Left renal pelvis (tissue), 4 donors: ENCODE data around the gene OXGR1. TPM values are rescaled to one million over a fixed set of nuclear protein-coding genes. Genes with fewer than 3 reads are reported as not detected.
"Not testable (repeated sequence)": the region's sequence is repeated elsewhere in the genome, so short reads cannot be mapped to it uniquely, and the experiment has no call there.

Experiments used
- DNase-seq, 4 donors: peaks; one replicate each; pipeline ENCODE4 v3.0.0-alpha.2; 2013; ENCODE audit warnings: low read depth in 4 of 4, low spot score in 3 of 4
- polyA plus RNA-seq, 4 donors: library from polyadenylated mRNA; unstranded; fragments of 120-200 nt; gene quantifications; one replicate each; pipeline ENCODE4 v1.2.1, GENCODE V29; 2013; ENCODE audit not compliant: insufficient read length in 4 of 4

Gene OXGR1
- 1 to 10 TPM in 3 of 4 donors, under 1 TPM in 1; 0.94 to 6.4 (median 4.0) TPM for polyA plus RNA-seq

DNA sequence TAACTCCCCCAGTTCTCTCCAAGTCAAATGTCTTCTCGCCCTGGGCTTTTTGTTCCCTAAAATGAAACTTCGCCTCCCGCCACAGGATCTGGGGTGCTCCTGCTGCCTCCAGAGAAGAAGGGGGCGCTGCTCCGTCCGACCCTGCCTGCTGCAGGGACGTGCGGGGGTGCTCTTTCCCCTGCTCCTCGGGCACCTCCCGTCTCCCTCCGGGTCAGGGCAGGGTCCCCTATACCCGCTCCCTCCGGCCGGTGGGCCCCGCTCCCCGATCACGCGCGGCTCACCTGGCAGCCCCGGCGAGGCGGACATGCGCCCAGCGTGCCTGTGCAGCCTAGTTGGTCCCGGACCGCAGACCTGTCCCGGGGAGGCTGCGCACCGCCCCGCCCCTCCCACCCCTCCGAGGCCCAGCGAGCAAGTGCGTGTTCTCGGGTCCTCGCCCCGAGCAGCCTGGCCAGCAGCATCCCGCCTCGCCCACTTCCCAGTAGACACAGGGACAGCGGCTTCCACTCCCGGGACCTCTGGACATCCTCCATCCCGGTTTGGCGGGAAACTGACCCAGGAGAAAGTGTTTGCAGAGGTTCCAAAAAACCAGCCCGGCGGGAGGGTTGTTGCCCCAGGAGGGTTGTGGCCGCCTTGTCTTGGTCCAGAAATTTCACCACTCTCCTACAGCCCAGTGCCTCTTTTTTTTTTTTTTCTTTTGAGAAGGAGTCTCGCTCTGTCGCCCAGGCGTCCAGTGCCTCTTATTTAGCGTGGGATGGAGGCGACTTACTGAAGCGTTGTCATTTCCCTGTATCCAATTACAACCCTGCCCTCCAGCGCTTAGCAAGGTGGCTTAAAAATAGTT lies at the start of gene OXGR1:
OXGR1 (minus strand) TSS at position 460 of the 841 bp plus-strand sequence. CDS start 6,717 bp downstream, outside the sequence.
- peak in 2 of 4 donors; percentile 40 to 67 for DNase-seq

DNA sequence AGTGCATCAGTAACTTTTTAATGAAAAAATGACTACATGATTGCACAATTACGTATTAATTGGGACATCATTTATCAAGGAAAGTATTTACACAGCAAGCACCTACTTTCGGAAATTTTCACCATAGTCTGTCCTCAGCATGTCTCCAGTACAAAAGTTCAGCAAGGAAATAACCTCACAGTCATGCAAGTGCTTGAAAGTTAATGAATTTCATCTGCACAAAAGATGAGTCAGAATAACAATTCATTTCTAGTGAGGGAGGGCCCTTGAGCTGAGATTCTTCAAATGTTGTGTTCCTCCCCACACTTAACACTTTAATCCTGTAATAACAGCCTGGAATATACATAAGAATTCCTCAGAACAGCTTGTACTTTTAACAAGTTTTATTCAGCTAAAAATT lies 49.0 kb upstream of the OXGR1 start:
- DNase-seq: no peak

DNA sequence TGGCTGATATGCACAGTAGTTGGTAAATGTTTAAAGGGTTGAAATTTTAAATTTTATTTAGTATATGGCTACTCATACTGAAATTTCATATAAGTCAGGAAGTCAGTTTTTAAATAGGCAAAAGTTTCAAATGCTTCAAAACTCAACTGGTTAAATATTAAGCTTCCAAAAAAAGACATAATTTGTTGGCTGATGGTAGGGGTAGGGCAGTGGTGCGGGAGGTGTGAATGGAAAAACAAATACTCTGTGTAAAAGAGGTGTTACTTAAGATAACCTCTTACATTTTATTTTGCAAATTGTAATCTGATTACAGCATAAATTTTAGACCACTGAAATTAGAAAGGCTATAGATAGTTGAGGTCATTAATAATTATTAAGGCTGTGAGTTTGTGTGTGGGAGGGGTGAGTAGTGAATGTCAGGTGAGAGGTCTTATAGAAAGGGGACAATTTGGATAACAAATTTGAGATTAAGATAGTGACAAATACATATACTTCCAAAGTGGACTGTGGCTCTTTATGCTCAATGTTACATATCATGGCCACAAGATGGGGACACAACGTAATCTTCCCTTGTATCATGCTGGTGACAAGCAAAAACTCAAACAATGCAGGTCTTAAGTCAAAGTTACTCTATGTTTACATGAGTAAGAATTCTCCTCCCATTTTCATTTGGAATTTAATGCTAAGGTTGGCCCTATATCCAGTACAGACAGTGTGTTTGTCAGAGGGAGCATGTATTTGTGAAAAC lies 36.6 kb upstream of the OXGR1 start:
- no peak for DNase-seq

DNA sequence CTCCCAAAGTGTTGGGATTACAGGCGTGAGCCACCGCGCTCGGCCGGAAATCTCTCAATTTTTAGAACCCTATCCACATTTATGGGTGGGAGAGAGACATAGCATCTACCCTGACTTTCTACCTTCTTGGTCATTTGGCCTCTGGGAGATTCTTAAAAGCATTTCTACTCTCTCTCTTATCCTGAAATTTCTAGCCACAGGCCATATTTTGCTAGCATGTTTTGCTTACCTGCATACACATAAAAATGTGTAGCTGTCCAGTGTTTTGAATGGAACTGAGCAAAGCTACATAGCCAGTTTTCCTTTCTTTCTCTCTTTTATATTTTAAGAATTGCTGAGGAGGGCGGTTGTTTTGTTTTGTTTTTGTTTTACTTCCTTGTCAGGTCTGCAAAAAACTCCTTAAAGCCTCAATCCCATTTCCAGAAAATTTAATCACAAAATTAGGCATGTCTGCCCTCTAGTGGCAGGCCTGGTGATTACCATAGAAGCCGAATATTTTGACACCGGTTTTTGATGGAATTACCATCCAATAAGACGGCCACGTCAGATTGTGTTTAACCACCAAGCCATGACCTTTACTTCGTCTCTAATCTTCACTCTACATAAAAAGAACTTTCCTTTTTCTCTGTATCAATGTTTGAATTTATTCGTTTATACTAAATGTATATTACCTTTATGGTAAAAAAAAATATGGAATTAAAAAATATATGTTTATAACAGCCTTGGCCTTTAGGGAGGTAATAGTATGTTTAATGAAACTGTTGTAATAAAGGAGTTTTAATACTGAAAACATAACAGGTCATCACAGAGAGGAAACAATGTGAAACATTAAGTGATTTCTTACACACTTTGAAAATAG lies 34.4 kb upstream of the OXGR1 start:
- DNase-seq: peak in 3 of 4 donors; percentile 36 to 42 (median 40)

DNA sequence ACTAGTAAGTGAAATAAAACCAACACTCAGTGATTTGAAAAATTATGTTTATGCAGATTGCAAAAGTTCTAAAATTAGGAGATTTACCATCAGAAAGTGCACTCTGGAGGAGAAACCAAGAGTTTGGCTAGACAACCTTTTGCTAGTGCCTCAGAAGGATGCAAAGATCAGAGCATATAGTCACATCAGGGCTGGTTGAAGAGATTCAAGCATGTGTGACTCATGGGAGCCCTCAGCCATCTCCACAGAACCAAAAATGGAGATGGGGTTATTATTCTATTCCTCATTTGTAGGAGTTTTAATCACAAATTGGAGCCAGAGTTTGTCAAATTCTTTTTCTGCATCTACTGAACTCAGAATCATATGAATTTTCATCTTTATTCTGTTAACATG lies 32.9 kb upstream of the OXGR1 start:
- no peak for DNase-seq

DNA sequence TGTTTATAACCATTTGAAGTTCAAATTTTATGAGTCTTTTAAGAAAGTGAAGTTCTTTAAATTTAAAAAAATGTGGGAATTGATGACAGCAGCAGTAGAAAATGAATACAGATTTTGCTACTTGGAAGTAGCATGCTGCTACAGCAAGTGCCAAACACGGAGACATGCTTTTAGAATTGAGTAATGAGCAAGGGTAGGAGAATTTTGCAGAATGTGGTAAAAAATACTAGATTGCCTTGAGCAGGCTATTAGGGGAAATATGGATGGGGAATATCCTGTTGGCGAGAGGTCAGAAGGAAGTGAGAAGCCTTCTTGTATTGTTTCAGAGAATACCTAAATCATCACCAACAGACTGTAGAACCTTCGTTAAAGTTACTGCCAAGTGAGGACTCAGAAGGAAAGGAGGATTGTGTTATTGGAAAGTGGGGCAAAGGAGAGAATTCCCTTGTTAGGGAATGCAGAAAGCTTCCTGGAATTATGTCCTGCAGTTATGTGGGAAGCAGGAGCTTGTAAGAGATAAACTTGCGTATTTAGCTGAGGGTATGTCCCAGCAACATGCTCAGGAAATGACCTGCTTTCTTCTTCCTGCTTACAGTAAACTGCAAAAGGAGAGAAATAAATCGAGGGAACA lies 32.4 kb upstream of the OXGR1 start:
- DNase-seq: no peak

DNA sequence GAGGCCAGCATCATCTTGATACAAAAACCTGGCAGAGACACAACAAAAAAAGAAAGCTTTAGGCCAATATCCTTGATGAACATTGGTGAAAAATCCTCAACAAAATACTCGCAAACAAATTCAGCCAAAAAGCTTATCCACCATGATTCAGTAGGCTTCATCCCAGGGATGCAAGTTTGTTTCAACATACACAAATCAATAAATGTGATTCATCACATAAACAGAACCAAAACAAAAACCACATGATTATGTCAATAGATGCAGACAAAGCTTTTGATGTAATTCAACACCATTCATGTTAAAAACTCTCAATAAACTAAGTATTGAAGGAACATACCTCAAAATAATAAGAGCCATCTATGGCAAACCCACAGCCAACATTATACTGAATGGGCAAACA lies 29.5 kb upstream of the OXGR1 start:
- DNase-seq: not testable (repeated sequence)

DNA sequence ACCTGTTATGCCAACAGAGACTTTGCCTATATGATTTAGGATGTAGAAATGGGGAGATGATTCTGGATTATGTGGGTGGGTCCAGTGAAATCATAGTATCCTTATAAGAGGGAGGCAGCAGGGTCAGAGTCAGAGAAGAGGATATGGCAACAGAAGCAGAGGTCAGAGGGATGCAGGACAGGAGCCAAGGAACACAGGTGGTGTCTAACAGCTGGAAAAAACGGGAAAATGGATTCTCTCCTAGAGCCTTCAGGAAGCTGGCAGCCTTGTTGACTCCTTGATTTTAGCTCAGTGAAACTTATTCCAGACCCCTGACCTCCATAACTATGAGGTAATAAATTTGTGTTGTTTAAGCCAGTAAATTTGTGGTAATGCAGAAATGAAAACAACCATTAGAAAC lies 28.8 kb upstream of the OXGR1 start:
- no peak for DNase-seq

DNA sequence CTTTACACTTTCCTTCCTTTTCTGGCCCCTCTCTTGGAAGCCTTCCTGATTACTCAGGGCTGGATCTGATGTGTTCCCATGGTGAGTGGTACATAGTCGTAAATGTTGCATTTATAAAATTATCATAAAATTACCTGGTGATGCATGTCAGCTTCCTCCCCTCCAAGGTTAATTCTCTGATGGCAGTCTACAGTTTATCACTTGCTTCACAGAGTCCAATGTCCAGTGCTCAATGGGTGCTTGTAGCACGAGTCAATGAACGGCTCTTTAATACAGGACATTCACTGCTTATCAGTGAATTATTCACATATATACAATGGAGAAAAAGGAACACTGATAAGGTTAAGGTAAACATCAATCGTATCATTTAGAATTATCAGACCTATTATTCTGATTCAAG lies 27.0 kb upstream of the OXGR1 start:
- no peak for DNase-seq

DNA sequence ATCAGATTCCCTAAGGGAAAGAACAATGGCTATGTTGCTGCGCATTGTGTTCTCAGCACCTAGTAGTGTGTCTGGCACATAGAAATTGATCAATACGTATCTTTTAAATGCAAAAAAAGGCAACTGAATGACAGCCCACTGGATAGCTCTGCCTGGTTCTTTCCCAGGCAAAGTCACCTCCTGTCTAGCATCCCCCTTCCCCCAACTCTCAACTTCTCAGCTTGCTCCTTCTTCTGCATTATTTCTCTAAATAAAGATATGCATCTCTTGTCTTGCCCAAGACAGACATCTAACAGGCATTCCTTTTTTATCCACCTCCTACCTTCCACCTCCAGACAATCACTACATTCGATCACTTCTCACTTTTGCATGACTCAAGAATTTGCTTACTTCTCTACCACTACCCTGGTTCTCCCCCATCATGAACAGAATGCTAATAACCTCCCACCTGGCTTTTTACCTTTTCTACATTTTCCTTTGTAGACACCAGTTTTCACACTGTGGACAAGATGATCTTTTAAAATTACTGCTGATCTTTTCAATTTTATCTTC lies 26.5 kb upstream of the OXGR1 start:
- DNase-seq: no peak

DNA sequence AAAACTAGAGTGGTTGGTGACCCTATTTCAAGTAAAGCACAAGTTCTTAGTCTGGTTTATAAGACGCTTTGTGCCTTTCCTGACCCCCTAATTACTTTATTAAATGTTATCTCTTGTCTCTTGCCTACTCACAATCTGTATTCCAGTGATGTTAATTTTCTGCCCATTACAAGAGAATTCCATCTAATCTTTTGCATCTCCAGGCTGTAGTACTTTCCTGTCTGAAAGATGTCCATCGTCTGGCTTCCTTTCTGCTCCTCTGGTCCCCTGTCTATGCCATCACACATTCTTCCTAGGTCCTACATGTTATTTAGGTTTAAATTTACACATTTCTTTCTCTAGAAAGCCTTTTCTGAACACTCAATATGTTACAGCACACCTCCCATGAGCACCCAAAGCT lies 25.9 kb upstream of the OXGR1 start:
- DNase-seq: no peak

DNA sequence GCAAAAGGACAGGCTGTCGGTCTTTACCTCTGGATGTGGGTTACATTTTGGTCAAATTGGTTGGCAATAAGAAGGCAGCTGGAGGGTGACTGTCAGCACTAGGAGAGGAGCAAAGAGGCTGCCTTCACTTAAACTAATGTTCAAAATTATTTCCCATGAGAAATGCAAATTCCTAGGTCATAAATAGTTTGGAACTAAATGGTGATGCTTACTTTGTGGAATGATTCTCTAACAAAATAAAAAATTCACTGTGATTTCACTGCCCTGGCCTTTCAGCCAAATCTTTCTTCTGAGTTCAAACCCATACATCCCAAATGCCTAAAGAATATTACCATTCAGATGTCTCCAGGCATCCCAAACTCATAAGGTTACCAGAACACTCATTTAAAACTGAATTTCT lies 25.0 kb upstream of the OXGR1 start:
- no peak for DNase-seq

DNA sequence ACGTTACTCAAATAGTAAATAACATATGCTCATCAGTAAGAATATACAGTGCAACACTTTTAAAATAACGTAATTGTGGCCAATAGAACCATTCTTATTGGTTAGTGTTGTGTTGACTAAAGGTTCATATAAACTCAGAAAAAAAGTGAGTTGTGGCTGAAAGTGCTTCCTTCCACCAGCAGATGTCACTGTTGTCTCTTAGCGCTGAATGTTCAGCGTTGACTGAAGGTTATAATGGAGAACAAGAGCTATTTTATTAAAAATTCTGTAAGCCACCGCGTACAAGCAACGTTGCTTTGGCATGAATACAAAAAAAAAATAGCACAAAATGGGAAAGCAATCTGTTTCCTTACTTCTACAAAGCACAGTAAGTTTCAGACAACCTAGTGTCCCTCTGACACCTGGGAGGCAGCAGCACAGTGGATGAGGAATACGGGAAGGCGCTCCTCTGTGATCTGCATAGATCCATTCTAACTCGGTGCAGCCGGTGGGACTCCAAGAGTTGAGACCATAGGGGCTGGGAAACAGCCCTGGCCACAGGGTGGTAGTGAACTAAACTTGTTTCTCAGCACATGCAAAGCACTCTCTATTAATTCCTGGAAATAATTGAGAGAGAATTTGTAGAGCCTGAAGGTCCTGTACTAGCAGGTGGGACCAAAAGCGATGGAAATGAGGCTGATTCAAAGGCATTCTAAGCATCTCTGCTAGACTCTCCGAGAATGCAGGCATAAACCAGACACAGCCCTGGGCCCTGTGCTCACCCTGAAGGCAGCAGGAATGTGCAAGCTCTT lies 23.9 kb upstream of the OXGR1 start:
- DNase-seq: no peak

DNA sequence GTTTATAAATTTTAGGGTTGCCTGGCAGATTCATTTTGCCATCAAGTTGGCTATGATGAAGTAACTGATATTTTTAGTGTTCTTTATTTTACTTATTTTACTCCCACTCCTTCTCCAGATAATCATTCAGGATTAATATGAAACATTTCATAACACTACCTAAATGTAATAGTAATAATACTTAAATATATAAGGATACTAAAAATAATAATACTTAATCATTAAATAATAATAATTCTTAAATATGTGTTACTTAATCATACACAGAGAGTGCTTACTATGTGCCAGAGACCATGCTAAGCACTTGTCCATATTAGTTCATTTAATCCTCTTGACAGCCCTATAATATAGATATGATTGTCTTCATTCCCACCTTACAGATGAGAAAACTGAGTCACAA lies 23.0 kb upstream of the OXGR1 start:
- DNase-seq: no peak

DNA sequence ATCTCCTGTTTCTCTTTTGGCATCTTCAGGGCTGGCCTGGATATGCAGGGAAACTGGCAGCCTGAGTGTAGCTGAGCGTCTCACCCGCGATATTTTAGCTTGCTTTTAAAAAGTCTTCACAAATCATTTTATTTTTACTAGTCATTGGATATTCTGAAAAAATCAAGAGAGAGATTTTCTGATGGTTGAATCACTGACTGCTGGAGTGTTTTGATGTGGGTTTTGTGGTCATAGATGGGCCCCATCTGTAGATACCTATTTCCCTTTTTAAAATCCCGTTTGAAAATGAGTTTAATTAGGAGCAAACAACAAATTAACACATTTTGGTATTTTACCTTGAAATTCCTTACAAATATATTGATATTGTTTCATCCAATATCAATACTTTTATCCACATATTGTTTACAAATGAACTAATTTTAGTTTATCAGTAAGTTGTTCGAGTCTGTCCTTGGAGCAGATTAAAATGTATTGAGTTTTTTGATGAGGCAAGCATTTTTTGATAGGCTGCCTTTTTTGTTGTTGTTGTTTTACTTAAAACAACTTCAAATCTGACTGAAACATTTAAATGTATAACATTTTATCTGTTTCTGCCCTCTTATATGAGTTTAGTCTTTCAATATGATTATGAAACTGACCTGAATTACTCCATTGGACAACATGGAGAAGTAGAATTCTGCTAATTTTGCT lies 21.5 kb upstream of the OXGR1 start:
- DNase-seq: no peak

DNA sequence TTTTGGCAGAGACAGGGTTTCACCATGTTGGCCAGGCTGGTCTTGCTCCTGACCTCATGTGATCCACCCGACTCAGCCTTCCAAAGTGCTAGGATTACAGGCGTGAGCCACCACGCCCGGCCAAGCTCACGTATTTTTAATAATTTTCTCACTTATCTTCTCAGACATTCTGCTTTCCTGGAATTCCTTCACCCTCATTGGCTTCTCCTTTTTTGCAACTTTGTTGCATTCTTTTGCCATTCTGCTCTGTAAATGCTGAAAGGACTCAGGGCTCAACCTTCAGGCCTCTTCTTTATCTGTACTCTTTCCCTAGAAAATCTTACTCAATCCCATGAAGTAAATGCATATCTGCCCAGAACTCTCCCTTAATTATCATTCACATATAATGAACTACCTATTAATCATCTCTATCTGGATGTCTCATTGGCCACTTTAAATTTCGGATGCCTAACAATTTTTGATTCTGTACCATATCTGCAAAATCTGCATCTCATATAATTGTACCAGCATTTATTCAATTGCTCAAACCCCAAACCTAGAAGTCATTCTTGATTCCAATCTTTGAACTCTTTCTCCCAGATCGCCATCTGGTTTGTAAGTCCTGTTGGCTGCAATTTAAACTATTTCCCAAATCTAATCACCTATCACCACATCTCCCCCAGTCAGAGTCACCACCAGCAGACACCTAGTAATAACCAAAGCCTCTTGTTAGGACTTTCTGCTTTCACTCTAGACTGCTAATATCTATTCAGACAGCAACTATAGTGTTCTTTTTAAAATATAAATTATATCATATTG lies 18.2 kb upstream of the OXGR1 start:
- DNase-seq: no peak

DNA sequence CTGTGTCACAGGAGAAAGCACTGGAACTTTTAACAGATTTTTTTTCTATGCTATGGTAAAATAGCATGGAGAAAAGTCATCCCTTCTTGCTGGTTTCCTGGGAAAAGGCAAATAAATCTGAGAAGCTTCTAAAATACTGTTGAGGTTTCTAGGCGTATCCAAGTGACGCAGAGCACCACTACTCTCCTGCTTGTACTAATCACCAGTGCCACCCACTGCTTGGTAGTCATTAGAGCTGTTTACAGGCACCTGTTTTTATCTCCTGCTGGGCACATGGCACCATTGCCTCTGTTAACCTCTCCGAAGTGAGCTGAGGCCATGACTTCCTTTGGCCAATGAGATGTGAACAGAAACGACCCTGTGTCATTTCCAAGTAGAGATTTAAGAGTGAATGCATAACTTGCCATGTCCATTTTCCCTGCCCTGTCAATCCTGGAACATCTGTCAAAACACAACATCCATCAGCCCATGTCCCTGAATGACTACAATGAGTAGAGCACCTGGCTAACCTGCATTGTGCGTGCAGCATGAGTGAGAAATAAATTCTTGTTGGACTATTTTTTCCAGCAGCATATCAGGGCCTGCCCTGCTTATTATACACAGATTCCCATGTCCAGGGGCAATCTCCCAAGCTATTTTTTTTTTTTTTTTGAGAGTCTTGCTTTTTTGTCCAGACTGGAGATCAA lies 17.3 kb upstream of the OXGR1 start:
- no peak for DNase-seq
